ENCODE measurements around the gene COG8. TPM values are rescaled to one million over a fixed set of nuclear protein-coding genes. Genes with fewer than 3 reads are reported as not detected.
"Not testable (repeated sequence)": the region's sequence is repeated elsewhere in the genome, so short reads cannot be mapped to it uniquely, and the experiment has no call there.

COG8 gene
- total and polyA plus RNA-seq, 9 of the 15 experiments (the other 6 are each of a cell fraction or from before 2014, with no cell fraction given), result 3.7 to 42.6 (median 30.1) TPM

GRCh38 chr16:69293401-69293800, 46.0 kb downstream of the COG8 start (continued):
- TF ChIP-seq KDM5B (IDR thresholded peaks at IDR 0.05; ENCODE audit: insufficient replicate concordance, low read depth, low read length) (no peak), SREBF1 (IDR thresholded peaks at IDR 0.05; ENCODE audit: borderline replicate concordance, low read depth, low read length) (no peak)

- H3K9ac ChIP-seq (ENCODE audit: insufficient read depth in 1 of 2, low read depth in 2 of 2, low read length in 2 of 2); H3K9me3 ChIP-seq (replicated peaks; ENCODE audit: control insufficient read depth, insufficient read depth, low read depth, low read length); CTCF ChIA-PET (ENCODE audit: low intra/inter-chr PET ratio); intact Hi-C loops (cut with micrococcal nuclease); FAIRE-seq; H3K27ac ChIP-seq (ENCODE audit: extremely low read depth, low read depth, low read length); DNase-seq (ENCODE audit: extremely low read depth in 1 of 4, low spot score in 3 of 4); H2AFZ ChIP-seq (ENCODE audit: low read depth, low read length); H3K4me2 ChIP-seq (ENCODE audit: insufficient read depth, low read length); ATAC-seq; H3K4me3 ChIP-seq; H3K79me2 ChIP-seq (ENCODE audit: control insufficient read depth, insufficient read depth, low read length); H3K36me3 ChIP-seq (ENCODE audit: control insufficient read depth, insufficient read depth, low read length); H3K4me1 ChIP-seq (replicated peaks in 1 of 2; ENCODE audit: control insufficient read depth in 2 of 2, insufficient read depth in 2 of 2, low read length in 2 of 2); H4K20me1 ChIP-seq (replicated peaks; ENCODE audit: control insufficient read depth, insufficient read depth, low read length); in situ Hi-C loops (cut with MboI); H3K9me1 ChIP-seq (ENCODE audit: control insufficient read depth, insufficient read depth, low read length); H3K27me3 ChIP-seq (ENCODE audit: control insufficient read depth in 2 of 2, insufficient read depth in 2 of 2, low read length in 2 of 2); BruUV-seq (replicated peaks): not testable (repeated sequence)
- WGBS (ENCODE audit: insufficient coverage, low coverage, missing lambda C conversion rate), result 78% methylated on average over 7 of the region's 9 CpGs
- POLR2A ChIA-PET, result interaction anchor here (0.6 kb wide), 1 partner anchor 100 kb away, joined by 4 read pairs; no protein-coding TSS in a partner anchor
These were observed 47.7 kb downstream of the COG8 start for GRCh38 chr16:69291657-69292056.

Measured in K562 (cell line).